NCI-H1930 (cell line): ENCODE results near the gene SGF29.
"Not testable (repeated sequence)": the region's sequence is repeated elsewhere in the genome, so short reads cannot be mapped to it uniquely, and the experiment has no call there.

ENCODE experiments used
- DNase-seq, 2 experiments: peaks; one replicate each; lab custom pipeline; 2025; lab: John Stamatoyannopoulos, UW

Gene SGF29

DNA sequence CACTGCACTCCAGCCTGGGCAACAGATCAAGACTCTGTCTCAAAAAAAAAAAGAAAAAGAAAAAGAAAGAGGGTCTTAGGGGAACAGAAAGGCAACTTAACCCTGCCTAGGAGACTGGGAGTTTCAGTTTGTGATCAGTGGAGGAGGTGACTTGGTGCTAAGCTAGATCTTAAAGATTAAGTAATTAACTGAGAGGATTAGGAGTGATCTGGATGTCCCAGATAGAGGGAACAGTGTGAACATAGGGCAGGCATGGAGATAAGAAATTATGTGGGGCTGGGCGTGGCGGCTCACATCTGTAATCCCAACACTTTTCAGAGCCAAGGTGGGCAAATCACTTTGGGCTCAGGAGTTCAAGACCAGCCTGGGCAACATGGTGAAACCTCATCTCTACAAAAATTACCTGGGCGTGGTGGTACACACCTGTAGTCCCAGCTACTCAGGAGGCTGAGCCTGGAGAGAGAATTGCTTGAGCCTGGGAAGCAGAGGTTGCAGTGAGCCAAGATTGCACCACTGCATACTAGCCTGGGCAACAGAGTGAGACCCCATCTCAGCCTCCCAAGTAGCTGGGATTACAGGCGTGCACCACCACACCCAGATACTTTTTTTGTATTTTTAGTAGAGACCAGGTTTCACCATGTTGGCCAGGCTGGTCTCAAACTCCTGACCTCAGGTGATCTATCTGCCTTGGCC lies 12.7 kb downstream of the SGF29 start:
- DNase-seq: not testable (repeated sequence)

DNA sequence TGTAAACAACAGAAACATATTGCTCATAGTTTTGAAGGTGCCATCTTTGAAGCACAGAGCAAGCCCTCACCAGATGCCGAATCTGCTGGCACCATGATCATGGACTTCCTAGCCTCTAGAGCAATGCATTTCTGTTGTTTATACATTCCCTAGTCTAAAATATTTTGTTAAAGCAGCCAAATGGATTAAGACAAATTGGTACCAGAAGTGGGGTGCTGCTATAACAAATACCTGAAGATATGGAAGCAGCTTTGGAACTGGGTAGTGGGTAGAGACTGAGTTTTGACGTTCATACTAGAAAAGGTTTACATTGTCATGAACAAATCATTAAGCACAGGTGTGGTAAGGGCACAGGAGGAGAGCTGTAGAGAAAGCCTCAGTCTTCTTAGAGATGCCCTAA lies 13.6 kb downstream of the SGF29 start:
- no peak for DNase-seq

DNA sequence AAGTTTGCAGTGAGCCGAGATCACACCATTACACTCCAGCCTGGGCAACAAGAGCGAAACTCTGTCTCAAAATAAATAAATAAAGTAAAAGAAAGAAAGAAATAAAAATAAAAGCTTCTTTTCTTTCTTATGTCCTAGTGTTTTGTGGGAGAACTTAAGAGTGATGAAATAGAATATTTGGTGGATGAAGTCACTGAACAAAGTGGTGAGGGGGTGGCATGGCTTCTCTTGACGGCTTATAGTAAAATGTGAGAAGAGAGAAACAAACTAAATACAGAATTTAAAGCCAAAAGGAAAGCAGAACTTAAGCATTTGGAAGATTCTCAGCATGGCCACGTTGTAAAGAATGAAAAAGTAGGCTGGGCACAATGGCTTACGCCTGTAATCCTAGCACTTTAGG lies 15.3 kb downstream of the SGF29 start:
- DNase-seq: no peak

DNA sequence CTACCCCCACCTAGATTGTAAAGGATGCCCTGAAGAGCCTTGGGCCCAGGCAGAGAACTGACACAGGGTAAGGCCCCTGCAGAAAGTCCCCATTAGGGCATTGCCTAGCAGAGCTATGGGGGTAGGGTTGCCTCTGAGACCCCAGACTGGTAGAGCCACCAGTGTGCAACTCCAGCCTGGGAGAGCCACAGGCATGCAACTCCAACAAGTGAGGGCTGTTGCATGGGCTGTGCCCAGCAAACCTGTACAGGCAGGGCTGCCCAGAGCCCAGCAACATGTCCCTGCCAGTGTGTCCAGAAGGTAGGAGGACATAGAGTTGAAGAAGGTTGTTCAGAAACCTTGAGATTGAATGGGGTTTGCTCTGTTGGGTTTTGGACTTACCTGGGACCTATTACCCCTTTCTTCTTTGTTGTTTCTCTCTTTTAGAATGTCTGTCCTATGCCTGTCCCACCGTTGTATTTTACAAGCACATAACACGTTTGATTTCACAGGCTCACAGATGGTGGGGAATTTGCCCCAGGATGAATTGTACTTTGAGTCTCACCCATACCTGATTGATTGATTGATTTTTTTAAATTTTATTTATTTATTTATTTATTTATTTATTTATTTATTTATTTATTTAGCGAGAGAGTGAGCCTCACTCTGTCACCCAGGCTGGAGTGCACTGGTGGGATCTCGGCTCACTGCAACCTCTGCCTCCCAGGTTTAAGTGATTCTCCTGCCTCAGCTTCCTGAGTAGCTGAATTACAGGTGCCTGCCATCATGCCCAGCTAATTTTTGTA lies 16.4 kb downstream of the SGF29 start:
- no peak for DNase-seq

DNA sequence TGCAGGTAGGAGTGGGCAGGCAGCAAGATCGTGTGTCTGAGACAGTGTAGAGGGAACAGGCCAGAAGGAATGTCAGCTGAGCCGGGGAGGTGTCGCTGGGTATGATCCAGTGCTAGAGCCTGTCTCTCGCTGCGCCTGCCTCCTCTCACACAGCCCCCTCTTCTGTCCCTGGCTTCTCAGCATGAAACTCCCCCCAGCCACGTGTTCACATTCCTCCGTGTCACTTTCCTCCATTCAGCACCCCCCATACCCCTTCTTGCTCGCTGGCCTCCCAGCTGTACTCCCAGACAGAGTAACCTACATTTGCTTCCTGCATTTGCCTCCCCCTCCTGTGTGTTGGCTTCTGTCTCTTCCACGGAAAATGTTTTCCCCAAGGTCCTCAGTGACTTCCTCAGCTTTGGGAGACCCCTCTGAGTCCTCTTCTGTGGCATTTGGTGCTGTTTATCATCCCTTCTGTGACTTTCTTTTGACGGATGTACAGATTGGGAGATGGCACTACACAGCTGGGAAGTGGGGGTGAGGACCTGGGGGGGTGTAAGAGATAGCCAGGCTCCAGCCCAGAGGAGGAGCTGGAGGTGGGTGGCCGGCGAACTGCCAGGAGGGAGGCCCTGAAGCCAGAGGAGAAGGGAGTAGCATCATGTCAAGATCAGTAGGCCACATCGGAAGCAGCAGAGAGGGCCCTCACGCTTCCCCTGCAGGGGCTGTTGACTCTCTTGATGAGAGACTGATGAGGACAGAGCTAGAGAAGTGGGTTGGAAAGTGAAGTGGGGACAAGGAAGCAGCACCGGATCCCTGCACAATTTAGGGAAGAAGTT lies 19.2 kb downstream of the SGF29 start:
- no peak for DNase-seq

DNA sequence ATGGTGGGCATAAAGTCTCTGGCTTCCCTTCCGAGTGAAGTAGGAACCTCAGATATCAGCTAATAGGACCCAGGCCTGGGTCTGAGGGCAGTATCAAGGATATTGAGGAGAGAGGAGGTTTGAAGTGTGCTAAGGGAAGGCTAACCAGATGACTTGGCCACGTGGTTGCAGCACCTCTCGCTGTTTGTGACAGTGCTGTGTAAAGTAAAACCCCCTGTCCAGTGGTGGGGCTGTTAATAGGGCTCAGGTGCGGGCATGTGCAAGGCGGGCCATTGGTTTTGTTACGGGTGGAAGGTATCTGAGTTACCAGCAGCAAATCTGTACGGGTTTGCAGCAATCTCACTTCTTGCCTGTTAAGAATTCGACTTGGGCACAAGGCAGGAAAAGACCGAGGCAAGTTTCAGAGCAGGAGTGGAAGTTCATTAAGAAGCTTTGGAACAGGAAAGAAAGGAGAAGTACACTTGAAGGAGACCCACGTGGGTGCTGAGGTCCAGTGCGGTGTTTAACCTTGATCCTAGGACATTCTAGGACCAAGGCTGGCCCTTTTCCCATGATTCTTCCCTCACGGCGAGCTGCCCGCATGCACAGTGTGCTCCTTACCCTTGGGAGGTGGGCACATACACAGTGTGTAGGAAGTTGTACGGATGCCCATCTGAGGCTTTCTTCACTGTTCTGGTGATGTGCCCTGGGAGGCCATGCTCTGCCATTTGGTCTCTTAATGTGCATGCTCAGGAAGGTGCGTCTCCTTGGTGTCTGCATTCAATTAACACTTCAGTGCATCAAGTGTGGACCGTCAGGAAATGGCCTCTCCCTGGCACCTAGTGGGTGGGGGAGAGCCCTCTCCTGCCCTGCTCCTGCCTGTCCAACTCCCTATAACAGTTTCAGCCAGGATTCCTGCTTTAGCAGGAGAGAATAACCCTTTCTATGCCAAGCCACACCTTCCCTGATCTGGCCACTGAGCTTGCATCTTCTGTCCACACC lies 20.3 kb downstream of the SGF29 start:
- DNase-seq: no peak

DNA sequence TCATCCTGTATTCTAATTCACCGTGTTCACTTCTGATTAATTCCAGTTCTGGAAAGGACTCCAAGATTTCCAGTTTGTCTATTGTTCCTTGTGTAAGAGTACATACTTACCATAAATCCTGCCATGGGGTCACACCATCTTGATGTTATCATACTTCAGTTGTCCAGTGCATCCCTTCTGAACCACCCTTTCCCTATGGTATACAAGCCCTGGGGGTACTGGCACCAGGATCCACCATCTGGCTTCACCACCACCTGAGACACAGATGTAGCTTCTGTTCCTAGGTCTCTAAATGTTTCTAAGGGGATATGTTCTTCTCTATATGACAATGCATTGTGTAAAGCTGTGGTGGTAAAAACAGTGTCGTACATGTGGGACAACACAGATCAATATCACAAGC lies 21.2 kb downstream of the SGF29 start:
- no peak for DNase-seq

DNA sequence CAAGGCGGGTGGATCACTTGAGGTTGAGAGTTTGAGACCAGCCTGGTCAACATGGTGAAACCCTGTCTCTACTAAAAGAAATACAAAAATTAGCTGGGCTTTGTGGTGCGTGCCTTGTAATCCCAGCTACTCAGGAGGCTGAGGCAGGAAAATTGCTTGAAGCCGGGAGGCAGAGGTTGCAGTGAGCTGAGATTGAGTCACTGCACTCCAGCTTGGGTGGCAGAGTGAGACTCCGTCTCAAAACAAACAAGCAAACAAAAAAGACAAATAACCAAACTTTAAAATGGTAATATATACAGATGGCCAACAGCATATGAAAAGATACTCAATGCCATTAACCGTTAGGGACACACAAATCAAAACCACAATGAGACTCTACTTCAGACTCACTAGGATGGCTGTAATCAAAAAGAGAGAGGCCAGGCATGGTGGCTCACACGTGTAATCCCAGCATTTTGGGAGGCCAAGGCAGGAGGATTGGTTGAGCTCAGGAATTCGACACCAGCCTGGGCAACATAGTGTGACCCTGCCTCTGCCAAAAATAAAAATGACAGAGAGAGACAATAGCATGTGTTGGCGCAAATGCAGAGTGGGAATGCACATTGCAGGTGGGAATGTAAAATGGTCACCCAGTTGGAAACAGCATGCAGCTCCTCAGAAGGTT lies 21.9 kb downstream of the SGF29 start:
- no peak for DNase-seq

DNA sequence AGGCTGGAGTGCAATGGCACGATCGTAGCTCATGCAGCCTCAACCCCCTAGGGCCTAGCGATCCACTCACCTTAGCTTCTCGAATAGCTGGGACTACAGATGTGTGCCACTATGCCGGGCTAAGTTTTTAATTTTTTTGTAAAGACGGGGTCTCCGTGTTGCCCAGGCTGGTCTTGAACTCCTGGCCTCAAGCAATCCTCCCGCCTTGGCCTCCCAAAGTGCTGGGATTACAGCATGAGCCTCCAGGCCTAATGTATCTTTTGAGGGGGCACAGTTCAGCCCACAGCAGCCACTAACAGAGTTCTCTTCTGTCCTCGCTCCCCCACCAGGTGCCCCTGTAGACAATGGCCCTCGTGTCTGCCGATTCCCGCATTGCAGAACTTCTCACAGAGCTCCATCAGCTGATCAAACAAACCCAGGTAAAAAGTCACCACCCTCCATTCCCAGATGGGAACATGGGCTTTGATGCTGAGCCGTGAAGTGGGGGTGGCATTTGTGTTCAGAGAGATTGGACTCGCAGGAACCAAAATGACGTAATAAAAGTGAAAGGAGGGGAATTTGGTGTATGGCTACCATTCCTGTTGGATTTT lies 27.1 kb downstream of the SGF29 start:
- DNase-seq: no peak

DNA sequence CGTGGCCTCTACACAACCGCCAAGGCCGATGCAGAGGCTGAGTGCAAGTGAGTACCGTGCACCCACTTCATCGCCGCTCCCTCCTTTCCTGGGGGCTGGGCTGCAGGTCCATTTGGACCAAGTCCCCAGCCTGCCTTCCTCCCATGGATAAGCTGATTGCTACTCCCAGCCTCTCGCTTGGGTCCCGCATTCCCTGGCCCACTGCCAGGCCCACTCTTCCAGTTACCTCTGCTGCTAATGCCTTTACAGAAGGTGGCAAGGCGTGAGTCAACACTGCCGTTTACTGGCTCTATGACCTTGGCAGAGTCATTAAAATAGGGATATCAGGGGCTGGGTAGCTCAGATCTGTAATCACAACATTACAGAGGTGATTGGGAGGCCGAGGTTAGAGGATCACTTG lies 32.0 kb downstream of the SGF29 start:
- no peak for DNase-seq

DNA sequence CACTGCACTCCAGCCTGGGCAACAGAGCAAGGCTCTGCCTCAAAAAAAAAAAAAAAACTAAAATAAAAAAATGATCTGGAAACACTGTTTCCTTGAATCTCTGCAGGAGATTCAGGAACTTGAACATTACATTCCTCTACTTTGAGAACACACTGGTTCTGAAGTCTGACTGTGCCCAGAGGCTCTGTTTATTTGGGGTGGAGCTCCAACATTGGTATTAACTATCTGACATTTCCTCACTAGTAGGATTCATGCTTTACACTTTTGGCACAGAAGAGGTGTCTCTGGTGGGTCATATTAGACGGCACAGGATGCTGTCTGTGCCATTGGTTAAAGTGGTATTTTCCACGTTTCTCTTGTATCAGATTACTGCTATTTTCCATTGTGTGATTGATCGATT lies 32.7 kb downstream of the SGF29 start:
- no peak for DNase-seq

DNA sequence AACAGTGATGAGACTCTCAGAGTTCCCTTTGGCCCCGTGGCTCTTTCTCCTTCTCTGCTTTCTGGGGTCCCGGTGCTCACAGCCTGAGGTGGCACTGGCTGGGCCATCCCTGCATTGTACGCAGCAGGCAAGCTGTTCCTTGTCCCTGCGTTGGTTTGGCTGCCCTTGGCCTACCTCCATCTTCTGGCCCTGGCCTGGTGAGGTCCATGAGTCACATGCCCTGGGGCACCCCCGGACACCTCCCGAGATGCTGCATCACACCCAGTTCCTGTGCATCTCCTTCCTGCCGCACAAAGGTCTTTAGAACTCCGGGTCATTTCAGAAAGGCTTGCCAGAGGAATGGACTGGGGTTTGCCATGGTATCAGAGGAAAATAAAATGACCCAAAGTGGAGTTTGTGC lies 33.7 kb downstream of the SGF29 start:
- no peak for DNase-seq

DNA sequence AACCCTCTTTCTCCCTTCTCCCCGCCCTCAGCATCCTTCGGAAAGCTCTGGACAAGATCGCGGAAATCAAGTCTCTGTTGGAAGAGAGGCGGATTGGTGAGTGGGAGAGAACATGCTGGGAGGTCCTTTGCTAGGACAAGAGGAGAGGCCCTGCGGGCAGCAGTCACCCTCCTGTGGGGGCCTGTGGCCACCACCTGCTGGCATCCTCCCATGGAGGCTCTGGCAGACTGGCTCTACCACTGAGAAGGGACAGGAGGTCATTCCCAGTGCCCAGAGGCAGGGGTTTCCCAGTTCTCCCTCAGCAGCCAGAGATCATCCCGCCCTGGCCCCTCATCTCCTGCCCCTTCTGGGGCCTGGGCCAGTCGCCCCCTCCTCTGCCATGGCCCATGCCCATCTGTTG lies 35.3 kb downstream of the SGF29 start:
- no peak for DNase-seq

DNA sequence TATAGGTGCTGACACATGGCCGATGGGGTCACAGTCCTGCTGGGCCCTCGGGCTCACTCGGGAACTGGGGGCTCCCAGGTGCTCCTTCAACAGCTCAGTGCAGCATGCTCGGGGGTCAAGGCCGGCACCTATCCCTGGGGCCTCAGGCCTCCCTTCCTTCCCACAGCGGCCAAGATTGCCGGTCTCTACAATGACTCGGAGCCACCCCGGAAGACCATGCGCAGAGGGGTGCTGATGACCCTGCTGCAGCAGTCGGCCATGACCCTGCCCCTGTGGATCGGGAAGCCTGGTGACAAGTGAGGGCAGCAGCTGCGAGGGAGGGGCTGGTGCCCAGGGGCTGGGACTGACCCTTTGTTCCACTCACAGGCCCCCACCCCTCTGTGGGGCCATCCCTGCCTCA lies 36.2 kb downstream of the SGF29 start:
- no peak for DNase-seq

DNA sequence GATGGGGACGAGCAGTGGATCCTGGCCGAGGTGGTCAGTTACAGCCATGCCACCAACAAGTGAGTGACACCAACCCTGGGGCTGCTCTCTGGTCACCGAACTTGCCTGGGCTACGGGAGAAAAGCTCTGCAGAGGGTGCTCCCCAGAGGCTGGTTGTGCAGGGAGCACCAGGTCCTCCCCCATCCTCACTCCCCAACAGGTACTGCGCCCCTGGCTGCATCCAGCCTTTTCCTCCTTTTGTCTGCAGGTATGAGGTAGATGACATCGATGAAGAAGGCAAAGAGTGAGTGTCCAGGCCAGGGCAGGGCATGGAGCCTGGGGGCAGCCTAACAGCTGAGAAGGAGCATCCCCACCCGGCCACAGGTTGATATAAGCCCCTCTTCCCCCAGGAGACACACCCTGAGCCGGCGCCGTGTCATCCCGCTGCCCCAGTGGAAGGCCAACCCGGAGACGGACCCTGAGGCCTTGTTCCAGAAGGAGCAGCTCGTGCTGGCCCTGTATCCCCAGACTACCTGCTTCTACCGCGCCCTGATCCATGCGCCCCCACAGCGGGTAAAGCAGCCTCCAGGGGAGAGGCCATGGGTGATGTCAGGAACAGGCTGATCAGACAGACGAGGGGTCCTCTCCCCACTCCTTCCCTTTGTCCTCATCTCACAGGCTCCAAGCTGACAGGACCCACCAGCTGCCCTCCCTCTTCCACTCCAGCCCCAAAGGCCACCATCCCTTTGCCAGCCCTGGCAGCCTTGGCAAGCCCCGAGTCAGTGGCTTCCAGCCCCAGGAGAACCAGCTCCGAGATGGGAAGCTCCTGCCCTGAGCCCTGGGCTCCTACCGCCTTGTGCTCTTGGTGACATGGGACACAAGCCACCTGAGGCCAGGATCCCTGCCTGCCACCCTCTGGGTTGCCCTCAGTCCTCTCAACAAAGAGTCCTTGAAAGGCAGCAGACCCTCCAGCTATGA lies 36.9 kb downstream of the SGF29 start:
- DNase-seq: no peak

DNA sequence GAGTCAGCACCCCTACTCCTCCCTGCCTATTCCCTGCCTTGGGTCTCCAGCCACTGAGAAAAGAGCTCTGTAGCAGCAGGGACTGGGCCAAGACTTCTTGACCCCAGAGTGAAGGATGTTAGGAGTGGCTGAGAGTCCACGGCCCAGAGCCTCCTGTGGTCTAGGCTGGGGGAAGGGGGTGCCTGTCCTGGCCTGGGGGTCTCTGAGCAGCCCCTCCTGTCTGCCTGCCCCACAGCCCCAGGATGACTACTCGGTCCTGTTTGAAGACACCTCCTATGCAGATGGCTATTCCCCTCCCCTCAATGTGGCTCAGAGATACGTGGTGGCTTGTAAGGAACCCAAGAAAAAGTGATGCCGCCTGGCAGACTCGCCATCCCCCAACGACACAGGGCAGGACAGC lies 37.6 kb downstream of the SGF29 start:
- no peak for DNase-seq

DNA sequence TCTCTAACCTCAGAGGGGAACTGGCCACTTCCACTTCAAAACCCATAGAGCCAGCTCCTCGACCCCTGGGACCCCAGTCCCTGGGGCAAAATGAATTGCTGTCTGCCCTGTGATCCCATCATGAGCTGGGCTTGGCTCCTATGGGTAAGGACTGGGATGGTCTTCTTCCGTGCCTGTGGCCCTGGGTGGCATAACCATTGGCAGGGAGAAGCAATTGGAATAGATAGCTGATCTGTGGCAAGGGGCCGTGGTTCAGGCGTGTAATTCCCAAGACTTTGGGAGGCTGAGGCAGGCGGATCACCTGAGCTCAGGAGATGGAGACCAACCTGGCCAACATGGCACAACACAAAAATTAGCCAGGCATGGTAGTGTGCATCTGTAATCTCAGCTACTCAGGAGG lies 38.8 kb downstream of the SGF29 start:
- DNase-seq: no peak

DNA sequence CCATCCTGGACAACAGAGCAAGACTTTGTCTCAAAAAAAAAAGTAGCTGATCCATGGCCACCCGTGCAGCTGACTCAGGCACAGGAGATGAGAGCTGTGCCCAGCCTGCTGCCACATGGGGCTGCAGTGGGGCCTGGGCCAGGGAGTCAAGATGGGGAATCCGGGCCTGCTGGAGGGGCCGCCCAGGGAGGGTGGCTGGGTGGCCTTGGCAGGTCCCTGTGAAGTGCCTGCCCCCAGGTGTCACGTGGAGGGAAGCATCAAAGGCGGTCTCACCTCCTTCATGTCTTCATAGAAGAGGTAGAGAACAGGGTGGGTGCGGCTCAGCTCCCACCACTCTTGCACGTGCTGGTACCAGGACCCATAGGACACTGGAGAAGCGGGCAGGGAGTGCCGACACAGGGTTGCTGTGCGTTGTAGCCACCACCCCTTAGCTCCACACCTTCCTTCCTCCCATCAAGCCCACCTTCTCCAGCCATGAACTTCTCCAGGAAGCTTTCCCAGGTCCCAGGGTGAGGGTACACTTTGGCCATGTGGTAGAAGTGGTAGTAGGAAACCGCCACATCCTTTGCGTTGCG lies 39.3 kb downstream of the SGF29 start:
- no peak for DNase-seq

DNA sequence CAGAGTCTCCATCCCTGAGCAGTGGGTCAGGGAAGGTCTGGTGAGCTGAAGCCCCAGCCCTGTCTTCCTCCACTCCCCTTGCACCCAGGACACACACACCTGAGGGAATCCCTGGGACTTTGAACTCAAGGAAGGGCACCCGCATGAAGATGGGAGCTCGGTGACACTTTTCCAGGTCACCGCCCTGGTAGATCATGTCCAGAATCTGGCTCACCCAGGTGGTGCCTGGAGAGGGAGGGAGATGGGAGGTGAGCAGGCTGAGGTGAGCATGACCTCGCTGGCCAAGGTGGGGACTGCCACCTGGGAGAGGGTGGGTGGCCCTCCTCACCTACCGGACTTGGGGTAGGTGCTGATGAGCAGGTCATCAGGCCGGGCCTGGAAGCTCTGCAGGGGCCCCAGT lies 41.7 kb downstream of the SGF29 start:
- not testable (repeated sequence) for DNase-seq
